Measurements from ENCODE around the gene SMARCA4.

SMARCA4 gene

GRCh38 chr19:11007962-11008532 is 47.2 kb downstream of the SMARCA4 start:
- Mint-ChIP-seq H3K27me3 (no peaks in the 10 kb centered on the region), H3K27ac (no peak overlapping the region), H3K9me3 (ENCODE audit: low read depth) (no peaks in the 10 kb centered on the region), H3K4me1 (ENCODE audit: low read depth) (no peaks in the 10 kb centered on the region), H3K4me3 (no peak overlapping the region), H3K36me3 (peaks cover 8% of the 10 kb centered on the region)

GRCh38 chr19:11010041-11010440 is 49.2 kb downstream of the SMARCA4 start:
- Mint-ChIP-seq H3K4me3 (no peak overlapping the region), H3K27me3 (no peaks in the 10 kb centered on the region), H3K27ac (no peak overlapping the region), H3K9me3 (ENCODE audit: low read depth) (no peaks in the 10 kb centered on the region), H3K36me3 (peaks cover 8% of the 10 kb centered on the region), H3K4me1 (ENCODE audit: low read depth) (no peaks in the 10 kb centered on the region)

GRCh38 chr19:11012507-11012906 is 51.7 kb downstream of the SMARCA4 start:
- H3K36me3 Mint-ChIP-seq, result peaks cover 12% of the 10 kb centered on the region
- no peaks in the 10 kb centered on the region for H3K27me3 Mint-ChIP-seq
- H3K27ac Mint-ChIP-seq, result no peak overlapping the region

GRCh38 chr19:11013771-11014170 is 52.9 kb downstream of the SMARCA4 start:
- Mint-ChIP-seq H3K4me3 (no peak overlapping the region), H3K36me3 (peaks cover 7% of the 10 kb centered on the region), H3K27ac (no peak overlapping the region), H3K27me3 (no peaks in the 10 kb centered on the region), H3K4me1 (ENCODE audit: low read depth) (no peaks in the 10 kb centered on the region), H3K9me3 (ENCODE audit: low read depth) (no peaks in the 10 kb centered on the region)

More at GRCh38 chr19:11012507-11012906, 51.7 kb downstream of the SMARCA4 start:
- Mint-ChIP-seq H3K9me3 (ENCODE audit: low read depth) (no peaks in the 10 kb centered on the region), H3K4me3 (no peak overlapping the region), H3K4me1 (ENCODE audit: low read depth) (no peaks in the 10 kb centered on the region)

- Mint-ChIP-seq H3K27ac (no peak overlapping the region), H3K4me1 (ENCODE audit: low read depth) (no peaks in the 10 kb centered on the region), H3K36me3 (peaks cover 7% of the 10 kb centered on the region), H3K9me3 (ENCODE audit: low read depth) (no peaks in the 10 kb centered on the region), H3K4me3 (no peak overlapping the region), H3K27me3 (no peaks in the 10 kb centered on the region)
These were observed 53.6 kb downstream of the SMARCA4 start for GRCh38 chr19:11014403-11014911.

- Mint-ChIP-seq H3K27ac (no peak overlapping the region), H3K9me3 (ENCODE audit: low read depth) (no peaks in the 10 kb centered on the region), H3K4me1 (ENCODE audit: low read depth) (no peaks in the 10 kb centered on the region), H3K36me3 (peaks cover 7% of the 10 kb centered on the region), H3K4me3 (no peak overlapping the region), H3K27me3 (no peaks in the 10 kb centered on the region)
These were observed 55.8 kb downstream of the SMARCA4 start for GRCh38 chr19:11016631-11017030.

GRCh38 chr19:11017275-11018035 is 56.6 kb downstream of the SMARCA4 start:
- Mint-ChIP-seq H3K27ac (no peak overlapping the region), H3K27me3 (no peaks in the 10 kb centered on the region), H3K4me1 (ENCODE audit: low read depth) (no peaks in the 10 kb centered on the region), H3K36me3 (peaks cover 5% of the 10 kb centered on the region), H3K4me3 (no peak overlapping the region), H3K9me3 (ENCODE audit: low read depth) (no peaks in the 10 kb centered on the region)

GRCh38 chr19:11018179-11018578 is 57.3 kb downstream of the SMARCA4 start:
- Mint-ChIP-seq H3K27me3 (no peaks in the 10 kb centered on the region), H3K36me3 (peaks cover 4% of the 10 kb centered on the region), H3K27ac (no peak overlapping the region), H3K9me3 (ENCODE audit: low read depth) (no peaks in the 10 kb centered on the region), H3K4me1 (ENCODE audit: low read depth) (no peaks in the 10 kb centered on the region), H3K4me3 (no peak overlapping the region)

GRCh38 chr19:11018763-11019162 is 57.9 kb downstream of the SMARCA4 start:
- Mint-ChIP-seq H3K27ac (no peak overlapping the region), H3K36me3 (peaks cover 4% of the 10 kb centered on the region), H3K9me3 (ENCODE audit: low read depth) (no peaks in the 10 kb centered on the region), H3K4me3 (no peak overlapping the region), H3K27me3 (no peaks in the 10 kb centered on the region), H3K4me1 (ENCODE audit: low read depth) (no peaks in the 10 kb centered on the region)

GRCh38 chr19:11019262-11019661 is 58.4 kb downstream of the SMARCA4 start:
- H3K36me3 Mint-ChIP-seq, result peaks cover 4% of the 10 kb centered on the region
- H3K9me3 Mint-ChIP-seq (ENCODE audit: low read depth), result no peaks in the 10 kb centered on the region
- no peaks in the 10 kb centered on the region for H3K27me3 Mint-ChIP-seq
- no peaks in the 10 kb centered on the region for H3K4me1 Mint-ChIP-seq (ENCODE audit: low read depth)
- H3K27ac Mint-ChIP-seq, result no peak overlapping the region
- H3K4me3 Mint-ChIP-seq, result no peak overlapping the region

- Mint-ChIP-seq H3K4me1 (ENCODE audit: low read depth) (no peaks in the 10 kb centered on the region), H3K27me3 (no peaks in the 10 kb centered on the region), H3K36me3 (peaks cover 4% of the 10 kb centered on the region), H3K4me3 (no peak overlapping the region), H3K27ac (no peak overlapping the region), H3K9me3 (ENCODE audit: low read depth) (no peaks in the 10 kb centered on the region)
These were observed 59.0 kb downstream of the SMARCA4 start for GRCh38 chr19:11019824-11020223.

GRCh38 chr19:11020423-11020822 is 59.6 kb downstream of the SMARCA4 start:
- no peak overlapping the region for H3K27ac Mint-ChIP-seq
- H3K36me3 Mint-ChIP-seq, result peaks cover 2% of the 10 kb centered on the region
- no peaks in the 10 kb centered on the region for H3K27me3 Mint-ChIP-seq
- no peaks in the 10 kb centered on the region for H3K9me3 Mint-ChIP-seq (ENCODE audit: low read depth)
- no peaks in the 10 kb centered on the region for H3K4me1 Mint-ChIP-seq (ENCODE audit: low read depth)
- no peak overlapping the region for H3K4me3 Mint-ChIP-seq

GRCh38 chr19:11020982-11021759 is 60.3 kb downstream of the SMARCA4 start:
- Mint-ChIP-seq H3K36me3 (peaks cover 2% of the 10 kb centered on the region), H3K4me1 (ENCODE audit: low read depth) (no peaks in the 10 kb centered on the region), H3K9me3 (ENCODE audit: low read depth) (no peaks in the 10 kb centered on the region), H3K27ac (no peak overlapping the region), H3K27me3 (no peaks in the 10 kb centered on the region), H3K4me3 (no peak overlapping the region)

GRCh38 chr19:11021760-11022144 is 60.9 kb downstream of the SMARCA4 start:
- Mint-ChIP-seq H3K4me3 (no peak overlapping the region), H3K36me3 (no peaks in the 10 kb centered on the region), H3K27ac (no peak overlapping the region), H3K27me3 (no peaks in the 10 kb centered on the region), H3K4me1 (ENCODE audit: low read depth) (no peaks in the 10 kb centered on the region), H3K9me3 (ENCODE audit: low read depth) (no peaks in the 10 kb centered on the region)

GRCh38 chr19:11023016-11023415 is 62.2 kb downstream of the SMARCA4 start:
- H3K27me3 Mint-ChIP-seq, result no peaks in the 10 kb centered on the region
- H3K9me3 Mint-ChIP-seq (ENCODE audit: low read depth), result no peaks in the 10 kb centered on the region
- no peaks in the 10 kb centered on the region for H3K4me1 Mint-ChIP-seq (ENCODE audit: low read depth)
- H3K27ac Mint-ChIP-seq, result no peak overlapping the region
- H3K4me3 Mint-ChIP-seq, result no peak overlapping the region
- H3K36me3 Mint-ChIP-seq, result peaks cover 2% of the 10 kb centered on the region

All from activated naive CD8-positive, alpha-beta T cell (primary cell).